ENCODE measurements around the gene LRRTM4. TPM values are rescaled to one million over a fixed set of nuclear protein-coding genes. Genes with fewer than 3 reads are reported as not detected.

Gene LRRTM4
- total and polyA plus RNA-seq, 2 experiments from 2014 or later = 4.5 to 15.4 TPM

- TF ChIP-seq, protein P1, sequence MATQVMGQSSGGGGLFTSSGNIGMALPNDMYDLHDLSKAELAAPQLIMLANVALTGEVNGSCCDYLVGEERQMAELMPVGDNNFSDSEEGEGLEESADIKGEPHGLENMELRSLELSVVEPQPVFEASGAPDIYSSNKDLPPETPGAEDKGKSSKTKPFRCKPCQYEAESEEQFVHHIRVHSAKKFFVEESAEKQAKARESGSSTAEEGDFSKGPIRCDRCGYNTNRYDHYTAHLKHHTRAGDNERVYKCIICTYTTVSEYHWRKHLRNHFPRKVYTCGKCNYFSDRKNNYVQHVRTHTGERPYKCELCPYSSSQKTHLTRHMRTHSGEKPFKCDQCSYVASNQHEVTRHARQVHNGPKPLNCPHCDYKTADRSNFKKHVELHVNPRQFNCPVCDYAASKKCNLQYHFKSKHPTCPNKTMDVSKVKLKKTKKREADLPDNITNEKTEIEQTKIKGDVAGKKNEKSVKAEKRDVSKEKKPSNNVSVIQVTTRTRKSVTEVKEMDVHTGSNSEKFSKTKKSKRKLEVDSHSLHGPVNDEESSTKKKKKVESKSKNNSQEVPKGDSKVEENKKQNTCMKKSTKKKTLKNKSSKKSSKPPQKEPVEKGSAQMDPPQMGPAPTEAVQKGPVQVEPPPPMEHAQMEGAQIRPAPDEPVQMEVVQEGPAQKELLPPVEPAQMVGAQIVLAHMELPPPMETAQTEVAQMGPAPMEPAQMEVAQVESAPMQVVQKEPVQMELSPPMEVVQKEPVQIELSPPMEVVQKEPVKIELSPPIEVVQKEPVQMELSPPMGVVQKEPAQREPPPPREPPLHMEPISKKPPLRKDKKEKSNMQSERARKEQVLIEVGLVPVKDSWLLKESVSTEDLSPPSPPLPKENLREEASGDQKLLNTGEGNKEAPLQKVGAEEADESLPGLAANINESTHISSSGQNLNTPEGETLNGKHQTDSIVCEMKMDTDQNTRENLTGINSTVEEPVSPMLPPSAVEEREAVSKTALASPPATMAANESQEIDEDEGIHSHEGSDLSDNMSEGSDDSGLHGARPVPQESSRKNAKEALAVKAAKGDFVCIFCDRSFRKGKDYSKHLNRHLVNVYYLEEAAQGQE (IDR thresholded peaks at IDR 0.05; ENCODE audit: unreplicated experiment) = no peak
- TF ChIP-seq ZNF114 (CRISPR knock-in tag; IDR thresholded peaks at IDR 0.05) (no peak), CREB1 (CRISPR knock-in tag; IDR thresholded peaks at IDR 0.05; ENCODE audit: low read depth) (no peak)
These were observed 314.8 kb downstream of the LRRTM4 start (continued) for GRCh38 chr2:77207331-77207730.

- no peak overlapping the region for H3K4me3 ChIP-seq
- ATAC-seq = no peak
These were observed 320.4 kb downstream of the LRRTM4 start for GRCh38 chr2:77201755-77202154.

More at GRCh38 chr2:77201755-77202154, 320.4 kb downstream of the LRRTM4 start:
- no peaks in the 10 kb centered on the region for H3K4me1 ChIP-seq (ENCODE audit: insufficient read depth)
- Mint-ChIP-seq H3K9me3 (no peaks in the 10 kb centered on the region; the same call in 2 of the 3 replicates), H3K27ac (no peak overlapping the region), H3K4me1 (no peaks in the 10 kb centered on the region; the same call in 2 of the 3 replicates), H3K4me3 (no peak overlapping the region), H3K27me3 (ENCODE audit: insufficient read depth, low read depth, poor library complexity) (no peaks in the 10 kb centered on the region), H3K36me3 (ENCODE audit: low read depth) (no peaks in the 10 kb centered on the region)
- no peak overlapping the region for H3K4me2 ChIP-seq
- H3K9me2 ChIP-seq (ENCODE audit: insufficient read depth) = 0 out of 2 replicates have a peak, but pooled peaks cover 6% of the 10 kb centered on the region
- H3K79me2 ChIP-seq (replicated peaks; ENCODE audit: insufficient read depth) = no peaks in the 10 kb centered on the region
- H4K20me1 ChIP-seq (replicated peaks; ENCODE audit: insufficient read depth) = no peaks in the 10 kb centered on the region
- no peak overlapping the region for H2AFZ ChIP-seq
- no peak for TF ChIP-seq ZNF114 (CRISPR knock-in tag; IDR thresholded peaks at IDR 0.05)
- TF ChIP-seq EZH2phosphoT487 (IDR thresholded peaks at IDR 0.05; ENCODE audit: unreplicated experiment) = no peak
- TF ChIP-seq, protein P1 (IDR thresholded peaks at IDR 0.05; ENCODE audit: unreplicated experiment) = no peak
- TF ChIP-seq CREB1 (CRISPR knock-in tag; IDR thresholded peaks at IDR 0.05; ENCODE audit: low read depth) = no peak
- no peak for TF ChIP-seq ZNF331 (CRISPR knock-in tag; IDR thresholded peaks at IDR 0.05; ENCODE audit: low read depth)
- TF ChIP-seq JUNB (IDR thresholded peaks at IDR 0.05; ENCODE audit: unreplicated experiment) = no peak
- TF ChIP-seq NANOG (IDR thresholded peaks at IDR 0.05; ENCODE audit: borderline replicate concordance) = no peak
- no peak for TF ChIP-seq POLR2AphosphoS5 (IDR thresholded peaks at IDR 0.05; ENCODE audit: low read depth)
- no peak for TF ChIP-seq EZH2 (IDR thresholded peaks at IDR 0.05; ENCODE audit: low read depth, unreplicated experiment)
- TF ChIP-seq STAT1 (IDR thresholded peaks at IDR 0.05; ENCODE audit: unreplicated experiment) = no peak
- no peaks in the 10 kb centered on the region for H3K36me3 ChIP-seq (ENCODE audit: insufficient read depth)
- no peak for DNase-seq (ENCODE audit: low spot score)
- no peaks in the 10 kb centered on the region for H3K27me3 ChIP-seq (ENCODE audit: insufficient read depth)
- H3F3A ChIP-seq (replicated peaks; ENCODE audit: low read depth) = no peaks in the 10 kb centered on the region
- no peak overlapping the region for H3K27ac ChIP-seq (ENCODE audit: low read depth)
